ENCODE measurements around the gene DOCK3. TPM values are rescaled to one million over a fixed set of nuclear protein-coding genes. Genes with fewer than 3 reads are reported as not detected.
A peak's percentile ranks its signal among the peaks of the same experiment; 100 is the strongest.

Gene DOCK3
- total RNA-seq, 3 donors from 2014 or later (not counting 1 experiment from before 2014, with no cell fraction given): 1.4 to 2.4 (median 1.7) TPM

- Mint-ChIP-seq H3K27ac (peak overlapping the region; percentile 48 to 82), H3K27me3 (ENCODE audit: low read depth in 2 of 2) (no peaks in the 10 kb centered on the region), H3K4me3 (peak overlapping the region; percentile 25), H3K36me3 (peaks cover 6% of the 10 kb centered on the region), H3K9me3 (no peaks in the 10 kb centered on the region), H3K4me1 (peaks cover 22 to 50% of the 10 kb centered on the region in 2 donors)
- intact Hi-C loops (cut with micrococcal nuclease): no loop called here
- no peaks in the 10 kb centered on the region for H3K9me3 ChIP-seq (ENCODE audit: control insufficient read depth, insufficient read depth, low read length)
- H3K4me3 ChIP-seq (ENCODE audit: low read length): no peak overlapping the region
- WGBS (ENCODE audit: insufficient coverage): 93% methylated on average over 14 of the region's 14 CpGs
- H3K4me1 ChIP-seq (ENCODE audit: control insufficient read depth, insufficient read depth, low read length): peaks cover 50% of the 10 kb centered on the region
- ATAC-seq: no peak
- no peak for TF ChIP-seq CTCF (IDR thresholded peaks at IDR 0.05)
- H3K36me3 ChIP-seq (ENCODE audit: control insufficient read depth, insufficient read depth, low read length): peaks cover 65% of the 10 kb centered on the region
- H3K27me3 ChIP-seq (ENCODE audit: control insufficient read depth, insufficient read depth, low read length): no peaks in the 10 kb centered on the region
- DNase-seq: no peak
- no peak overlapping the region for H3K27ac ChIP-seq (ENCODE audit: low read length)
Observed at GRCh38 chr3:51393564-51393963, 718.8 kb downstream of the DOCK3 start.

- no peak for TF ChIP-seq CTCF (IDR thresholded peaks at IDR 0.05)
- no peaks in the 10 kb centered on the region for H3K9me3 ChIP-seq (ENCODE audit: control insufficient read depth, insufficient read depth, low read length)
- Mint-ChIP-seq H3K27ac (peak overlapping the region; percentile 82), H3K4me1 (peaks cover 17 to 44% of the 10 kb centered on the region in 2 donors), H3K9me3 (no peaks in the 10 kb centered on the region), H3K36me3 (peaks cover 6% of the 10 kb centered on the region), H3K4me3 (peak overlapping the region; percentile 69), H3K27me3 (ENCODE audit: low read depth in 2 of 2) (no peaks in the 10 kb centered on the region)
- no peaks in the 10 kb centered on the region for H3K27me3 ChIP-seq (ENCODE audit: control insufficient read depth, insufficient read depth, low read length)
- WGBS (ENCODE audit: insufficient coverage): 88% methylated on average over 5 of the region's 5 CpGs
- no peak for DNase-seq
- H3K4me1 ChIP-seq (ENCODE audit: control insufficient read depth, insufficient read depth, low read length): peaks cover 50% of the 10 kb centered on the region
- no peak overlapping the region for H3K4me3 ChIP-seq (ENCODE audit: low read length)
- intact Hi-C loops (cut with micrococcal nuclease): no loop called here
- peaks cover 67% of the 10 kb centered on the region for H3K36me3 ChIP-seq (ENCODE audit: control insufficient read depth, insufficient read depth, low read length)
- ATAC-seq: no peak
- H3K27ac ChIP-seq (ENCODE audit: low read length): no peak overlapping the region
Observed at GRCh38 chr3:51394541-51394940, 719.8 kb downstream of the DOCK3 start.

GRCh38 chr3:51395493-51396213 is 720.9 kb downstream of the DOCK3 start:
- intact Hi-C loops (cut with micrococcal nuclease): no loop called here
- Histone ChIP-seq H3K4me3 (ENCODE audit: low read length) (no peak overlapping the region), H3K27me3 (ENCODE audit: control insufficient read depth, insufficient read depth, low read length) (no peaks in the 10 kb centered on the region), H3K36me3 (ENCODE audit: control insufficient read depth, insufficient read depth, low read length) (peaks cover 74% of the 10 kb centered on the region), H3K27ac (ENCODE audit: low read length) (no peak overlapping the region), H3K4me1 (ENCODE audit: control insufficient read depth, insufficient read depth, low read length) (peaks cover 42% of the 10 kb centered on the region), H3K9me3 (ENCODE audit: control insufficient read depth, insufficient read depth, low read length) (no peaks in the 10 kb centered on the region)
- H3K27ac Mint-ChIP-seq: peak overlapping the region; percentile 82
- H3K4me3 Mint-ChIP-seq: no peak overlapping the region
- H3K36me3 Mint-ChIP-seq: peaks cover 6% of the 10 kb centered on the region
- no peaks in the 10 kb centered on the region for H3K27me3 Mint-ChIP-seq (ENCODE audit: low read depth in 2 of 2)
- DNase-seq: no peak
- 87% methylated on average over 12 of the region's 12 CpGs for whole genome bisulfite sequencing (ENCODE audit: insufficient coverage)
- no peaks in the 10 kb centered on the region for H3K9me3 Mint-ChIP-seq
- no peak for ATAC-seq
- peaks cover 15 to 39% of the 10 kb centered on the region in 2 donors for H3K4me1 Mint-ChIP-seq
- TF ChIP-seq CTCF (IDR thresholded peaks at IDR 0.05): no peak

- peaks cover 39% of the 10 kb centered on the region for H3K4me1 ChIP-seq (ENCODE audit: control insufficient read depth, insufficient read depth, low read length)
- peaks cover 6% of the 10 kb centered on the region for H3K36me3 Mint-ChIP-seq
- H3K4me3 Mint-ChIP-seq: no peak overlapping the region
- no peak for ATAC-seq
- peaks cover 79% of the 10 kb centered on the region for H3K36me3 ChIP-seq (ENCODE audit: control insufficient read depth, insufficient read depth, low read length)
- H3K27me3 Mint-ChIP-seq (ENCODE audit: low read depth in 2 of 2): no peaks in the 10 kb centered on the region
- H3K27ac ChIP-seq (ENCODE audit: low read length): no peak overlapping the region
- no peaks in the 10 kb centered on the region for H3K9me3 Mint-ChIP-seq
- H3K4me1 Mint-ChIP-seq: peaks cover 15 to 36% of the 10 kb centered on the region in 2 donors
- no peak for TF ChIP-seq CTCF (IDR thresholded peaks at IDR 0.05)
- DNase-seq: no peak
- H3K9me3 ChIP-seq (ENCODE audit: control insufficient read depth, insufficient read depth, low read length): no peaks in the 10 kb centered on the region
- peak overlapping the region; percentile 77 to 80 for H3K27ac Mint-ChIP-seq
- intact Hi-C loops (cut with micrococcal nuclease): no loop called here
- H3K4me3 ChIP-seq (ENCODE audit: low read length): no peak overlapping the region
- WGBS (ENCODE audit: insufficient coverage): 100% methylated on average over 1 of the region's 1 CpG
- H3K27me3 ChIP-seq (ENCODE audit: control insufficient read depth, insufficient read depth, low read length): no peaks in the 10 kb centered on the region
Observed at GRCh38 chr3:51396401-51396800, 721.7 kb downstream of the DOCK3 start.
